Erythroblast (primary cell): ENCODE data around the gene MTNR1A.
"Not testable (repeated sequence)": the region's sequence is repeated elsewhere in the genome, so short reads cannot be mapped to it uniquely, and the experiment has no call there.

Experiments used
- GATA1 ChIP-seq: IDR thresholded peaks from 2 replicates; pipeline ENCODE4 v1.6.1; 2011; ENCODE audit warnings: low read depth, mild to moderate bottlenecking, control low read depth, low read length, moderate library complexity
- POLR2A ChIP-seq: IDR thresholded peaks from 2 replicates; pipeline ENCODE4 v1.6.1; 2011; ENCODE audit warnings: mild to moderate bottlenecking, low read length

DNA sequence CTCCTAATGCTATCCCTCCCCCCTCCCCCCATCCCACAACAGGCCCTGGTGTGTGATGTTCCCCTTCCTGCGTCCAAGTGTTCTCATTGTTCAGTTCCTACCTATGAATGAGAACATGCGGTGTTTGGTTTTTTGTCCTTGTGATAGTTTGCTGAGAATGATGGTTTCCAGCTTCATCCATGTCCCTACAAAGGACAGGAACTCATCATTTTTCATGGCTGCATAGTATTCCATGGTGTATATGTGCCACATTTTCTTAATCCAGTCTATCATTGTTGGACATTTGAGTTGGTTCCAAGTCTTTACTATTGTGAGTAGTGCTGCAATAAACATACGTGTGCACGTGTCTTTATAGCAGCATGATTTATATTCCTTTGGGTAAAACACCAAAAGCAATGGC is 31.4 kb downstream of the MTNR1A start:
- not testable (repeated sequence) for TF ChIP-seq POLR2A, GATA1
